ENCODE measurements around the gene VPS29. TPM values are rescaled to one million over a fixed set of nuclear protein-coding genes. Genes with fewer than 3 reads are reported as not detected.

VPS29 gene
- total RNA-seq, 3 donors from 2014 or later (not counting 1 experiment from before 2014, with no cell fraction given): 94.3 to 115 (median 99.6) TPM

DNA sequence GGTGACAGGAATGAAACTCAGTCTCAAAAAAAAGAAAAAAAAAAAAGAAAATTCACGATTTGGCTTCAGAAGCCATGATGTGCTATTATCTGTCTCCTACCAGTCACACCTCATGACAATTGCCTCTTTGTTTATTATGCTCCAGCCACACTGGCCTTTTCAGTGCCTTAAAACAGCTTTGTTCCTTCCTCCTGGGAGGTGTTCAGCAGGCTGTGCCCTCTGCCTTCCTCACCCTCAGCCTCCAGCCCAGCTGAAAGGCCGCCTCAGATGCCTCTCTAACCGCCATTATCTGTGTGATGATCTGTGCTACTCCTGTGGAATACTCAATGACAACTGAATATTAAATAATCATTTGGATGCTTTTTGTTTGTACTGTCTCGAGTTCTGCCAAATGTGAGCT lies 43.2 kb downstream of the VPS29 start:
- no peaks in the 10 kb centered on the region for H3K9me3 Mint-ChIP-seq
- H3K4me1 ChIP-seq (ENCODE audit: control insufficient read depth, insufficient read depth, low read length): no peaks in the 10 kb centered on the region
- DNase-seq: no peak
- H3K36me3 Mint-ChIP-seq: no peaks in the 10 kb centered on the region
- H3K27ac ChIP-seq (ENCODE audit: low read length): no peak overlapping the region
- TF ChIP-seq, protein P1, sequence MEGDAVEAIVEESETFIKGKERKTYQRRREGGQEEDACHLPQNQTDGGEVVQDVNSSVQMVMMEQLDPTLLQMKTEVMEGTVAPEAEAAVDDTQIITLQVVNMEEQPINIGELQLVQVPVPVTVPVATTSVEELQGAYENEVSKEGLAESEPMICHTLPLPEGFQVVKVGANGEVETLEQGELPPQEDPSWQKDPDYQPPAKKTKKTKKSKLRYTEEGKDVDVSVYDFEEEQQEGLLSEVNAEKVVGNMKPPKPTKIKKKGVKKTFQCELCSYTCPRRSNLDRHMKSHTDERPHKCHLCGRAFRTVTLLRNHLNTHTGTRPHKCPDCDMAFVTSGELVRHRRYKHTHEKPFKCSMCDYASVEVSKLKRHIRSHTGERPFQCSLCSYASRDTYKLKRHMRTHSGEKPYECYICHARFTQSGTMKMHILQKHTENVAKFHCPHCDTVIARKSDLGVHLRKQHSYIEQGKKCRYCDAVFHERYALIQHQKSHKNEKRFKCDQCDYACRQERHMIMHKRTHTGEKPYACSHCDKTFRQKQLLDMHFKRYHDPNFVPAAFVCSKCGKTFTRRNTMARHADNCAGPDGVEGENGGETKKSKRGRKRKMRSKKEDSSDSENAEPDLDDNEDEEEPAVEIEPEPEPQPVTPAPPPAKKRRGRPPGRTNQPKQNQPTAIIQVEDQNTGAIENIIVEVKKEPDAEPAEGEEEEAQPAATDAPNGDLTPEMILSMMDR (IDR thresholded peaks at IDR 0.05): no peak
- no peaks in the 10 kb centered on the region for H3K9me3 ChIP-seq (ENCODE audit: control insufficient read depth, insufficient read depth, low read length)
- H3K27me3 ChIP-seq (ENCODE audit: control insufficient read depth, insufficient read depth, low read length): no peaks in the 10 kb centered on the region
- 100% methylated on average over 4 of the region's 4 CpGs for WGBS (ENCODE audit: insufficient coverage)
- intact Hi-C loops (cut with micrococcal nuclease): no loop called here
- no peak overlapping the region for H3K27ac Mint-ChIP-seq
- H3K36me3 ChIP-seq (ENCODE audit: control insufficient read depth, insufficient read depth, low read length): peaks cover 21% of the 10 kb centered on the region
- ATAC-seq: no peak
- no peak overlapping the region for H3K4me3 Mint-ChIP-seq
- H3K4me3 ChIP-seq (ENCODE audit: low read length): no peak overlapping the region
- H3K27me3 Mint-ChIP-seq (ENCODE audit: low read depth in 2 of 2): no peaks in the 10 kb centered on the region
- H3K4me1 Mint-ChIP-seq: peaks cover 0 to 5% of the 10 kb centered on the region in 2 donors

DNA sequence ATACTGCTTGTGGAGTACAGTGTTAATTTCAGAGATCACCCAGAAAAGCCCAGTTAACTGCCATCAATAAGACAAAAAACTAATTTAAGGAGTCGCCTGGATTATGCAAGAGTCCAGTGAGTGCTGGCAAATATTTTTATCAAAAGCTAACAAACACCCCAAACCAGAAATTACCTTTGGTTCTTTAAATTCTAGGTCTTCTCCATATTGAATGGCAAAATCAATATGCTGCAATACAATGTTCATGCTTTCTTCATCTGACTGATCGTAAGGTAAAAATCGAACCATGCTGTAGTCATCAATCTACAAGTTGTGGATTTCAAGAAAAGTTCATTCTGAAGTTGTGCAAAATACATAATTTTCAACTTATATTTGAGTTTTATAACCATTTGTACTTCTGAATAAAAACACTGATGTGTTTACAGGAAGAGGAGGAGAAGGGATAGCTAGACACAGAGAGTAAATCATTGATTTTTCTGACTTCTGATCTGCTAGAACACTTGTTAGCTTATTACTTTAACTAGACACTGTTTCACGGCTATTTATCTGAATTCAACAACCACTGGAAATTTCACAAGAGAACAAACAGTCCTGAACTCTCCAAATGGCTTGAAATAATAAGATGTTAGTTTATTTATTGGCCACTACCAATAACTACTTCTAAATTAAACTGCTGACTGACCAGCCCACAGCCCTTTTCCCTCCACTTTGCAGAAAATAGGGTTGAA lies 48.2 kb downstream of the VPS29 start:
- H3K36me3 Mint-ChIP-seq: no peaks in the 10 kb centered on the region
- no peaks in the 10 kb centered on the region for H3K9me3 Mint-ChIP-seq
- 93% methylated on average over 2 of the region's 4 CpGs for WGBS (ENCODE audit: insufficient coverage)
- H3K27ac Mint-ChIP-seq: no peak overlapping the region
- peaks cover 13% of the 10 kb centered on the region for H3K4me1 ChIP-seq (ENCODE audit: control insufficient read depth, insufficient read depth, low read length)
- TF ChIP-seq, protein P1 (IDR thresholded peaks at IDR 0.05): no peak
- H3K4me3 Mint-ChIP-seq: no peak overlapping the region
- H3K9me3 ChIP-seq (ENCODE audit: control insufficient read depth, insufficient read depth, low read length): no peaks in the 10 kb centered on the region
- H3K4me1 Mint-ChIP-seq: peaks cover 23% of the 10 kb centered on the region in 2 donors
- H3K27me3 Mint-ChIP-seq (ENCODE audit: low read depth in 2 of 2): no peaks in the 10 kb centered on the region
- H3K27me3 ChIP-seq (ENCODE audit: control insufficient read depth, insufficient read depth, low read length): no peaks in the 10 kb centered on the region
- DNase-seq (no peak), ATAC-seq (no peak)
- intact Hi-C loops (cut with micrococcal nuclease): no loop called here
- H3K36me3 ChIP-seq (ENCODE audit: control insufficient read depth, insufficient read depth, low read length): peaks cover 15% of the 10 kb centered on the region
- H3K27ac ChIP-seq (ENCODE audit: low read length): no peak overlapping the region
- no peak overlapping the region for H3K4me3 ChIP-seq (ENCODE audit: low read length)

DNA sequence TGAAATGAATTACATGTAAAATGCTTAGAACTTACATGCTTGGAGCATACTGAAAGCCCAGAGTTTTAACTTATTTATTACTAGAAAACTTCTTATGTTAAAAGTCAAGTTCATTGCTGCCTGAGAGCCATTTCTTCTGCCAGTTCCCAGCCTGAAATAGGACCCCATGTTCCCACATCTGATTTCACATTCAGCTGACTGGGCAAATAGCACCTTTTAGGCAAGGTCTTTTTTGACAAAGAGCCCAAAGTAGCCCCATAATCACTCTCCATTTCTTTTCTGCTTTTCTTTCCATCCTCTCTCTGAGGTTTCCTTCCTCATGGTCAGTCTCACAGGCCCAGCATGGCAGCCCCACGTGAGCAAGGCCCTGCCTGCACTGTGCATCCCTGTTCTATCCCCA lies 50.6 kb downstream of the VPS29 start:
- Histone ChIP-seq H3K36me3 (ENCODE audit: control insufficient read depth, insufficient read depth, low read length) (peaks cover 15% of the 10 kb centered on the region), H3K27me3 (ENCODE audit: control insufficient read depth, insufficient read depth, low read length) (no peaks in the 10 kb centered on the region), H3K9me3 (ENCODE audit: control insufficient read depth, insufficient read depth, low read length) (no peaks in the 10 kb centered on the region), H3K4me1 (ENCODE audit: control insufficient read depth, insufficient read depth, low read length) (peaks cover 29% of the 10 kb centered on the region), H3K4me3 (ENCODE audit: low read length) (no peak overlapping the region), H3K27ac (ENCODE audit: low read length) (no peak overlapping the region)
- Mint-ChIP-seq H3K4me3 (peak overlapping the region; percentile 100), H3K36me3 (no peaks in the 10 kb centered on the region), H3K27me3 (ENCODE audit: low read depth in 2 of 2) (no peaks in the 10 kb centered on the region), H3K27ac (peak overlapping the region; percentile 99), H3K4me1 (peaks cover 32 to 33% of the 10 kb centered on the region in 2 donors), H3K9me3 (no peaks in the 10 kb centered on the region)
- ATAC-seq (no peak), DNase-seq (no peak)
- TF ChIP-seq, protein P1 (IDR thresholded peaks at IDR 0.05): no peak
- intact Hi-C loops (cut with micrococcal nuclease): no loop called here
- whole genome bisulfite sequencing (ENCODE audit: insufficient coverage): 61% methylated on average over 1 of the region's 1 CpG

All from natural killer cell (primary cell).